Cortex of kidney (tissue), 1 donor: ENCODE results near the gene PARD3.
"Not testable (repeated sequence)": the region's sequence is repeated elsewhere in the genome, so short reads cannot be mapped to it uniquely, and the experiment has no call there.

Experiments
- DNase-seq: peaks from one replicate; lab custom pipeline; 2025; lab: John Stamatoyannopoulos, UW

PARD3 gene

DNA sequence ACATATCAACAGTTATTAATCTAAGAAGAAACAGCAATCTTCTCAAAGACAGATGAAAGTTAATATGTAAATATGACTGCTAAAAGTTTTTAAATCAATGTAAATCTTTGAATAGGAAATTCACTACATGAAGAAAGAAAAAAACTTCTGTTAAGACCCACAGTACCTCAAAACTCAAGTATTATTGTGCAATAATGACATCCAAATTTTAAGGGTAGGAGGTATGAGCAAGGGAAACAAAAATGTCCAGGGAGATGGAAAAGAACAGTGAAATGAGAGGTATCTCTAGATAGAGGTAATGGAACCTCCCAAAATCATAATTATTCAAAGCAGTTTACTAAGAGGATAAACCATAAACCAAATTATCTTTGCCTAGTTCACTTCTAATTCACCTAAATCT, 436.8 kb downstream of the PARD3 start:
- DNase-seq = no peak

GRCh38 chr10:34377833-34378232, 437.3 kb downstream of the PARD3 start:
- no peak for DNase-seq

- DNase-seq = no peak
These were observed 440.6 kb downstream of the PARD3 start for GRCh38 chr10:34374356-34375045.

DNA sequence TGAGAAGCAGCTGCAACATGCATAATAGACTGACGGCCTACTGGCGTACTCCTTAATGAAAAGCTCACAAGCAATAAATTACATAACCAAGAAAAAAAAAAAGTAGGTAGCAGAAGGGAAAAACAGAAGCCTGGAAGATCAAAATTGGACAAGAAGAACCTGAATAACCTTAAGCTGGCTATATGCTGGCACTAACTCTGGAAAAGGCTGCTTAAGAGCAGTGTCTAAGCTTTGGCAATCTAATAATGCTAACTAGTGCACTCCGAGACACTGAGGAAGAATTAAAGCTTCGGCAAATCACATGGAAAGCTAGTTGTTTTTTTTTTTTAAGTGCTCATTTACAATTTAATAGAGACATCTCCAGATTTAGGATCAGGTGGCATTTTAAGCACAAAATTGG, 441.9 kb downstream of the PARD3 start:
- no peak for DNase-seq

DNA sequence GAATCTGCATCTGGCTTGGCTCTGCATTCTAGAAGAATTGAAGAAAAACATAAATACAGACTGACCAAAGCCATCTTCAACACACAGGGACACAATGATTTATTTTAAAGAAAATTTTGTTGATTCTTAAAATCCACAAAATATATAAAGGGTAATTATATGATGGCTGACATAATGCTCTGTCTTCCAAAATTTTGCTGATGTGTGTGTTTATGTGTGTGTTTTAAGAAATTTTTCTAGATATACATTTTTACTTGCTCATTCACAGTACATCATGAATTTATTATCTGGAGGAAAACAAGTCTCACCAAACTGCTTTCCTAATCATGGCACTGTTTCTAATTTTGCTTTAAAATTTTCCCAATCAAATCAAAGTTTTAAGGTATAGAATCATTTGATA, 442.6 kb downstream of the PARD3 start:
- DNase-seq = no peak

DNA sequence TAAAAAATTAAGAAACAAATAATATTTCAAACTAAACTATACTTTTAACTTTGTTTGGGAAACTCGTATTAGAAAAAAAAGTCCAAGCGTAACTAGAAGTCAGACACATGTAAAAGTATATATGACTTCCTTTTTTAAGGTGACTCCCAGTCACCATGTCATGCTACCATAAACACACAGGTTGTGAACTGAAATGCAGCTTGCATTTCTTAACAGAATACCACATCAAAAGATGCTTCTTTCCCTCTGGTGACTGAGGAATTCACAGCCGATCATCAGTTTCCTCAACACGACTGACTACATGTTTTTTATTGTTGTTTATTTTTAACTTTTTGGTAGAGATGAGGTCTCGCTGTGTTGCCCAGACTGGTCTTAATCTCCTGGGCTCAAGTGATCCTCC, 445.0 kb downstream of the PARD3 start:
- DNase-seq = no peak

- DNase-seq = no peak
These were observed 446.0 kb downstream of the PARD3 start for GRCh38 chr10:34369120-34369519.

GRCh38 chr10:34364253-34365037, 450.7 kb downstream of the PARD3 start:
- no peak for DNase-seq

- no peak for DNase-seq
These were observed 454.1 kb downstream of the PARD3 start for GRCh38 chr10:34360984-34361383.

GRCh38 chr10:34359435-34359813, 455.7 kb downstream of the PARD3 start:
- DNase-seq = no peak

DNA sequence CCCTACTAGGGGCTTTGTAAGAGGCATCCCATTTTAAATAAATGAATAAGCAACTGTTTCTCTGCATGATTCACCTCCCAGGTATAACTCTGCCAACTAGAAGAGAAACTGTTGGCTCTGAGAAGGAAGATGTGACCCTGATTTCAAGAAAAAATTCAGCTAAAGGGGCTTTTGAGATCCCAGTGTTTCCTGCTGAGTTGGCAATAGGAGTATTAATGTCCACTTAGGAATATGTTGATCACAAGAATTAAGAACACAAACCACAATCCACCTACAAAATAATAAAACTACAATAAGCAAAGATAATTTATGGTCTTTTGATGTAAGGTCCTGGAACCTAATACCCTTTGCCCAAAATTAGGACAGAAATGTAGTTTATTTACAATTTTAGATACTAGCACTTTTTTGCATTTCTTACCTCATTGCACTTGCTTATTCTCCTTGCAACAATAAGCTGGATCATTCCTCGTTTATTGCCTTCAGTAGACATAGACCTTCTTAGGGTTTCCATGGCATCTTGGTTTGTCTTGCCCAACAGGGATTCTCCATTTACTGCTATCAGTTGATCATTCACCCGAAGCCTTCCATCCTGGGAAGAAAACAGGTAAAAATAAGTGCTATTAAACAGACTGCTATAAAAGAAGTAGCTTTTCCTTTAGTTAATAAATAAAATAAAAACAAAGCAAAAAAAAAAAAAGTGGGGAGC, 456.2 kb downstream of the PARD3 start:
- no peak for DNase-seq

DNA sequence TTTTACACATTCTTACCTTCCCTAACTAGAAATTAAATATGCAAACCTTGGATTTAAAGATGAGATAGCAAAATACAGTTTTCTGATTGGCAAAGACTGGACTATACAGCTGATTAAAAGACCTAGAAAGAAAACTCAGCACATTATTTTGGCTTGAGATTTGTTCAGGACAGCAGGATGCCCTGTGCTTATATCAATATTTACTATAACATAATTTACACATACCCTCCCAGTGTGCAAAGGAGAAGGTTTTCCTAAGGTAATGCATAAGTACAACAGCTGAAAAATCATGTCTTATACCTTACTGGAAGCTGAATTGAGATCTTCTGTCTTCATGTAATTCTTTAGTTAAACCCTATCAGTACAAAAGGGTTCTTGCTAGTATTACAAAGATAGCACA, 458.6 kb downstream of the PARD3 start:
- no peak for DNase-seq

DNA sequence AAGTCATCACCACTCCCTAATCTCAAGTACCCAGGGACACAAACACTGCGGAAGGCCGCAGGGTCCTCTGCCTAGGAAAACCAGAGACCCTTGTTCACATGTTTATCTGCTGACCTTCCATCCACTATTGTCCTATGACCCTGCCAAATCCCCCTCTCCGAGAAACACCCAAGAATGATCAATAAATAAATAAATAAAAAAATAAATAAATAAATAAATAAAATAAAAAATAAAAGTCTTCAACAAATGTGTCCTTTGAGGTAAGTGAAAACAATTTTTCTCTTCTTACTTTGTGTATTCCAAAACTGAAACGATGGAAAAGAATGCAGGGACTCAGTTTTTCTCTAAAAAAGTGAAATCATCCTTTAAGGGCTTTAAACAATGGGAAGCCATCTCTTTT, 461.6 kb downstream of the PARD3 start:
- DNase-seq = not testable (repeated sequence)

DNA sequence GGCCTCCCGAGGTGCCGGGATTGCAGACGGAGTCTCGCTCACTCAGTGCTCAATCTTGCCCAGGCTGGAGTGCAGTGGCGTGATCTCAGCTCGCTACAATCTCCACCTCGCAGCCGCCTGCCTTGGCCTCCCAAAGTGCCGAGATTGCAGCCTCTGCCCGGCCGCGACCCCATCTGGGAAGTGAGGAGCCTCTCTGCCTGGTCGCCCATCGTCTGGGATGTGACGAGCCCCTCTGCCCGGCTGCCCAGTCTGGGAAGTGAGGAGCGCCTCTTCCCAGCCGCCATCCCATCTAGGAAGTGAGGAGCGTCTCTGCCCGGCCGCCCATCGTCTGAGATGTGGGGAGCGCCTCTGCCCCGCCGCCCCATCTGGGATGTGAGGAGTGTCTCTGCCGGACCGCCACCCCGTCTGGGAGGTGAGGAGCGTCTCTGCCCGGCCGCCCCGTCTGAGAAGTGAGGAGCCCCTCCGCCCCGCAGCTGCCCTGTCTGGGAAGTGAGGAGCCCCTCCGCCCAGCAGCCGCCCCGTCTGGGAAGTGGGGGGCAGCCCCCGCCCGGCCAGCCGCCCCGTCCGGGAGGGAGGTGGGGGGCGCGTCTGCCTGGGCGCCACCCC, 462.4 kb downstream of the PARD3 start:
- DNase-seq = not testable (repeated sequence)

- DNase-seq = no peak
These were observed 463.9 kb downstream of the PARD3 start for GRCh38 chr10:34351161-34351560.

- no peak for DNase-seq
These were observed 466.1 kb downstream of the PARD3 start for GRCh38 chr10:34348917-34349485.

DNA sequence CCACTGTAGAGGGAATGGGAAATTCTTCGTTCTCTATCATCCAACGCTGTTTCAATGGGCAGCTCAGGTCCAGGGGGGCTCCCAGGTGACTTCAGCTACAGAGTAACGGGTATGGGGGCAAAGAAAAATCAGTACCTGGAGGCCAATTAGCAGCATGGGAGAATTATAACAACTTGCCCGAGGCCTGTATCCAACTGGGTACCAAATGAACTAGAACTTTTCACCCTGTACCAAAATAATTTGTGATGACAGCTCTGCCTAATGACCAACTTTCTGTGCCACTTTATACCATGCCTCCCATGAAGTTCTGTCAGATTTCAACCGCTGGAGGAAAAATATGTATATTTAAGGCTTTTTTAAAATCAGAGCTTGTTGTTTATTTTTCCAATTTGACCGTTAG, 467.1 kb downstream of the PARD3 start:
- no peak for DNase-seq

DNA sequence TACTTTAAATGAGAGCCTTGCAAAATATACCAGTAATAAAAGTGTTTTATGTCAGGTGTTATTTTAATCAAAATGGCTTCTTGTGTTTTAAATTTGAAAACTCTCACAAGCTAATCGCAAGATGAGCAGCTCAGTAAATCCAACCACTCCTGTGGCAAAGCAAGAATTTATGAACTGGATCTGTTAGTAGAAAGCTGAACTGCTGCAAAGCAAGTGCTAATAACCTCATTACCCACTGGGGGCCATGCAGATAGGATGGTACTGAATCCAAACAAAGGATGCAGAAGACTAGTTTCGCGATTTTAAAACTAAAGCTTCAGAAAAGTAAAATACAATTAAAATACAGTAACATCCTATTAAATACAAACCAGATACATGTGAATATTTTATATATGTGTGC, 468.0 kb downstream of the PARD3 start:
- no peak for DNase-seq

DNA sequence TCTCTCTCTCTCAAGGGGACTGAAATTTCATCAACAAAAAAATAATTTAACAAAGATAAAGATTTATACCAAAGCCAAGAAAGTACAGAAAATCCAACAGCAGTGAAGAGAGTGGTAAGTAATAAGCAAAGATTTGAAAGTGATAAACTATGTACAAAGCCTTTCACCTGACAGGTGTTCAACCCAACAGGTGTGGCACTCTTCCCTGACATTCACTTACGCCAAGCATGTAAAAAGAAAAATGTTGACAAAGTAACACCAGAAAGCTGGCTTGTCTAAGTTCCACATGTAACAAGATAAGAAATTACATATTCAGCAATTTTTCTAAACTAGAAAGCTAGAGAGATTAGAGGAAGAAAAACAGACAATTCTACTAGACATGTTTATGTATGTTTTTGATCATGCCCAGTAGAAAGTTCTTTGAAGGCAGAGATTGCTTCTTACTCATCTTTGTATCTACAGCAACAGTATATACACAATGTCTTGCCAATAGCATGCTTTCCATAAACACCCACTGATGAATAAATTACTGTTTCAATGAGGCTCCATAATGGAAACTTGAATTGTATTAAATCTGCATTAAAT, 468.5 kb downstream of the PARD3 start:
- no peak for DNase-seq

GRCh38 chr10:34345383-34345782, 469.7 kb downstream of the PARD3 start:
- no peak for DNase-seq

GRCh38 chr10:34343764-34344163, 471.3 kb downstream of the PARD3 start:
- no peak for DNase-seq

DNA sequence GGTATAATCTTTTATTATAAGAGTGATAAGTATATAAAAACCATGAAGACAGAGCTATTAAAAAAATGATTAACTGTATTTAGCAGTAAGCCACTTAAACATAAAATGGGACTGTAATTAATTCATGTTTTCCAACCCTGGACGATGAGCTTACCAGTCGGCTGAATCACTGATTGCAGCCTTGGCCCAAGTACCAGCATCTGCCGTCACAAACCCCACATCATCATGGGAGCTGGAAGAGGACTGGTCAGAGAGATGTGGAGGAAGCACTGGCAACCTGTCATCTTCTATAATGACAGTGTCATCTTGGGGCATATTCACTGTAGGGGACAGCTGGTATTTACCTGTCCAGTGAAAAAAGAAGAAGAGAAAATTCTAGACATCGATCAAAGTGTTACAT, 473.6 kb downstream of the PARD3 start:
- DNase-seq = no peak
